ENCODE measurements around the gene HMSD.
"Not testable (repeated sequence)": the region's sequence is repeated elsewhere in the genome, so short reads cannot be mapped to it uniquely, and the experiment has no call there.

The HMSD gene, protein sequence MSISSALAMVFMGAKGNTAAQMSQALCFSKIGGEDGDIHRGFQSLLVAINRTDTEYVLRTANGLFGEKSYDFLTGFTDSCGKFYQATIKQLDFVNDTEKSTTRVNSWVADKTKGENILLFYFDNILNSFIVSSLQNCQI

DNA sequence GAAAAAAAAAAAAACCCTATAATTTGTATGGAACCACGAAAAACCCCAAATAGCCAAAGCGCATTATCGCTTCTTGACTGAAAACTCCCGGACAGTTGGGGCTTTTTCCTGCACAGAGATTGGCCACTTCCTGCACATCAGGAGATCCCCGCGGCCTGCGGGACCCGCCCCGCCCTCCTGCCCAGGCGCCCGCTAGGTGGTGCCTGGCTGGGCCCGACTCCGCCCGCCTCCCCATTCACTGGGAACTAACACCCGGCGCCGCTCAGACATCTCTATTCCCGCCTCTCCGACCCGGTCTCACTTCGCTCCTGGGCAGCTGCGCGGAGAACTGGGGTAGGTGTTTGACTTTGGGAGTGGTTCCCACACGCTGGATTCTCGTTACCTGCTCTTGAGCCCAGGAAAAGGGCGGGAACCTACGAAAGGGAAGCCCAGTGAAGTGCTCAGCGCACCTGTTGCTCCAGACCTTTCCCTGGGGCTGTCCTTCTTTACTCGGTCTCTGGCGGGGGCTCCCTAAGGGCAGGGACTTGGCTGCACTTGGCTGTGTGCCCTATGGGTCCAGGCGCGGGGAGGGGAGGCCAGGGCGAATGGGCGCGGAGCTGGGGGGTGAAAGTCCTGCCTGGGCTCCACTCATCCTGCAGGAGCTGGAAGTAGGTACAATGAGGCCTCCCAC is at the start of gene HMSD:
Gene HMSD (plus strand): TSS at position 234 of the 670 bp plus-strand sequence. CDS start 4,155 bp downstream, outside the sequence.
- peak; percentile 64 for DNase-seq

DNA sequence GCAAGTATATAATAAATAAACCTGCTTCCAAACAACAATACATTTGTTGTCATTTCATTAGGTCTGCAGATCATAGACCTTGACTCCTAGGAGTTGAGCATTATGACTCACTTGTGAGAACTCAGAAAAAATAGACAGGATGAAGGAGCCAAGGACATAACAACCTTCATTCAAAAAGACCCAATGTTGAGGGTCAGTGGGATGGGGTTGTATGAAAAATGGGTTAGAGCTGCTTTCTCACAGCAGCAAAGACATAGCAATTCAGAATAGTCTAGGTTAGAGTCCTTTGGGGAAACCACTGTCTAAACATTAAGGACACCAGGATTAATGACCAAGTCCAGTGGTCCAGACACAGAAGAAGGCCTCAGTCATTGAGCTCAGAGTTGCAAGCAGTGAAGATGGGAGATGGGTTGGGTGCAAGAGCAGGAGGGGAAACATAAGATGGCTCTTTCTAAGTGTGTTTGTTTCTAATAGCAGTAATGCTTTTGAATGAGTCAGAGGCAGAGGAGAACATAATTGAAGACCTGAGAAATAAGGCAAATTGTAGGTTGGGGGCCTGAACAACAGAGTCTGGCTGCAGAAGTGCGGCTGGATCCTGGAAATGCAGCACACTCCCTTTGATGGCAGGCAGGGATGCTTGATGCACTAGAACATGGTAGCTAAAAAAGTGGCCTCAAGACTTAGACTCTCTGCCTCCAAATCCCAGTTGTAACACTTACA is 45.1 kb upstream of the HMSD start:
- DNase-seq, result no peak

DNA sequence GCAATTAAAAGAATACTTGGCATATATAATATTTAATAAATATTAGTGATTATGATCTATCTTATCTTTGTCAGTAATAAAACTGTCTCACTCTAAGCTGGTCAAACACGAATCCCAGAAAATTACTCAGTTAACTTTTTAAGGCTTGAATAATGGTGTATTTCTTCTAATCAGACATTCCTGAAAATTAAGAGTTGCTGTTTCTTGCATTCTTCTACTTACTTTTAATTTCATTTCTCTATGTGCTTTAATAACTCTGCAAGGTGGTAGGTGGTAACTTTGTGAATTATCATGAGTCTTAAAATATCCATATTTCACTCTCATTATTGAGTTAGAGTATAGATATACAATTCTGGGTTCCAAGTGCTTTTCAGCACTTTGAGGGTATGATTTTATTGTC is 44.4 kb upstream of the HMSD start:
- DNase-seq, result no peak

DNA sequence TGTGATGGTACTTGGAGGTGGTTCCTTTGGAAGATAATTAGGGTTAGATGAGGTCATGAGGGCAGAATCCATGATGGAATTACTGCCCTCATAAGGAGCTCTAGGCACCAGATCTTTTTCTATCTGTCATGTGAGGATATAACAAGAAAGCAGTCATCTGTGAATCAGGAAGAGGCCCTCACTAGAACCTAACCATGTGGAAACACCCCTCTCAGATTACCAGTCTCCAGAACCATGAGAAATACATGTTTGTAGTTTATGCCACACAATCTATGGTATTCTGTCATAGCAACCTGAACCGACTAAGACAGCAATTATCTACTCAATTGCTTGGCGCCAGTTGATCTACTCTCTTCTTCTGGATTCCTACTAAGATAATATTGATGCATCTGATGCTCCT is 43.7 kb upstream of the HMSD start:
- no peak for DNase-seq

DNA sequence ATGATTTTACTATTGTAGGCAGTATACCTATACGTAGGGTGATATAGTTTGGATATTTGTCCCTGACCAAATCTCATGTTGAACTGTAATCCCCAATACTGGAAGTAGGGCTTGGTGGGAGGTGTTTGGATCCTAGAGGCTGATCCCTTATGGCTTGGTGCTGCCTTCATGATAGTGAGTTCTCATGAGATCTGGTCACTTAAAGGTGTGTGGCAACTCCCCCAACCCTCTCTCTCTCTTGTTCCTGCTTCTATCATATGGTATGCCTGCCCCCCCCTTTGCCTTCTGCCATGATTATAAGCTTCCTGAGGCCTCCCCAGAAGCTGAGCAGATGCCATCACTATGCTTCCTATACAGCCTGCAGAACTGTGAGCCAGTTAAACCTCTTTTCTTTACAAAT is 43.0 kb upstream of the HMSD start:
- DNase-seq, result no peak

DNA sequence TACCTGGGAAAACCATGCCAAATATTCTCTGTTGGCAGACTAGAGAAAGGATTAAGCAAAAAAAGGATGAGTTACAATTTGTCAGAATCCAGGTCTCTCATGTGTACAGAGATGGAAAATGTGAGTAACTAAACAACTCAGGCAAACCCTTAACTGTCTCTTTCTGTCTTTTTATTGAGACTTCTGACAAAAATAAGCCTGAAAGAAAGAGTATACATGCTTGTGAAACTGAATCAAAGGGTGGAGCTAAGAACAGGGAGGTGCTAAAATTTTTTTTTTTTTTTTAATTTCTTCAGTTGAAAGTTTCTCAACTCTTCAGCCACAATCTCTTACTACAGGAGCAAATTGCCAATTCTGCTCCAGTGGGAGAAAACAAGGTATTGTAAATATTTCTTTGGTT is 41.4 kb upstream of the HMSD start, which contains the start of gene SERPINB10:
Gene SERPINB10 (plus strand): TSS at position 295 of the 400 bp plus-strand sequence. CDS start 7,553 bp downstream, outside the sequence.
- peak; percentile 56 for DNase-seq

DNA sequence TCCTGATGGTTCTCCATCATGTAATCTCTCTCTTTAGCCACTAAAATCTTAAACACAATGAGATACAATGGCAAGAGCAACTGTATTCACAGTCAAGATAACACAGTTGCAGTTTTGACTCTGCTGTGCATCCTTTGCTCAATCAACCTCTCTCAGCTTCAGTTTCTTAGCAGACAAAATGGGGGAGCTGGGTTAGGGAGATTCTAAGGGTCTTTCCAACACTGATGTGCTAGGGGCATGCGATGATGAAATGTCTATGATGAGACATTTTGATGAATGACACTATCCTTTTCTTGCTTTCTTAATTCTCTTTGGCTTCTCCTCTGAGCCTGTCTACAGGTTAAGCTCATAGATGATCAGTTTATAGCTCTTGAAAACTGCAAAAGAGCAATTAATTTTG is 40.2 kb upstream of the HMSD start:
- DNase-seq, result no peak

DNA sequence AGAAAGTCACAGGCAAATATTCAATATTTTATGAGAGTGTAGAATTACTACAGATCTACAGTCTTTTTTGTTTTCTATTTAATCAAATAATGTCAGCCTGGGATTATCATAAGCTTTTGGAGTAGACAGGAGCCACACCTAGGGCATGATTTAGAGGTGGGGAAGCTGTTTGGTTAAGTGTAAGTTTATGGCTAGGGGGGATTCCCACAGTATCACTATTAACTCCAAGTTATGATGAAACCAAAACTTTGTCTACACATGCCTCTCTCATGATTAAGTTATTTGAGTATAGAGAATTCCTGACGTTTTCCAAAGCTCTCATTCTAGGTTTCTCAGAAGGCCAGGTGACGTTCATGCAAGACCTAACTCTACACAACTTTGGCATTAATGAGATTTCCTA is 39.2 kb upstream of the HMSD start:
- no peak for DNase-seq

DNA sequence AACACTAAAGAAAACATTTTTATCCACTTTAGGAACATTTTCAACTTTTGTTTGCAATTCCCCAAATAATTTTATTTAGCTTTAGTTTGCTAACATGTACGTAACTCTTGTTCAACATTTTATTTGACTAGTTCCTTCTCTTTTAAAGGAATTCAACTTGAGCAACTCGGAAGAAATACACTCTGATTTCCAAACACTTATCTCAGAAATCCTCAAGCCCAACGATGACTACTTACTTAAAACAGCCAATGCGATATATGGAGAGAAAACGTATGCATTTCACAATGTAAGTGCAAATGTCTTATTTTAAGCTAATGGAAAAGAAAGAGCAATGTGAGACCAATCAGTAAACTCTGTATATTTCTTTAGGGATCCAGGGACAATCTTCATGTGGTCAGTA is 31.3 kb upstream of the HMSD start:
- no peak for DNase-seq

DNA sequence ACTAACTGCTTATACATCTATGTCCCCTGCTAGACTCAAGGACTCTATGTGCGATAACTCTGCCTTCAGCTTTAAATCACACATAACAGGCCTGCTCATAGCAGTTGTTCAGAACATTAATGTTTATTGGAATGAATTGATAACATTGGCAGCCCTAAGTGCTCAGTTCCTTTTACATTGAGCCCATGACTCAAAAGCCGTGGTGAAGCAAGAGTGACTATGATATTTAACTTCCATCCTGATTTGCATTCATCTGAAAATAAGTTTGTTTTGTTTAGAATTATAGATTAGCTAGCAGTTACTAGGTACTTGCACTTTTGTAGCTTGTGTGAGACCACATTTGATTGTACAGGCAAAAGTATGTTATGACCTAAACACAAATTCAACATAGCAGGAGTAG is 27.1 kb upstream of the HMSD start:
- no peak for DNase-seq

DNA sequence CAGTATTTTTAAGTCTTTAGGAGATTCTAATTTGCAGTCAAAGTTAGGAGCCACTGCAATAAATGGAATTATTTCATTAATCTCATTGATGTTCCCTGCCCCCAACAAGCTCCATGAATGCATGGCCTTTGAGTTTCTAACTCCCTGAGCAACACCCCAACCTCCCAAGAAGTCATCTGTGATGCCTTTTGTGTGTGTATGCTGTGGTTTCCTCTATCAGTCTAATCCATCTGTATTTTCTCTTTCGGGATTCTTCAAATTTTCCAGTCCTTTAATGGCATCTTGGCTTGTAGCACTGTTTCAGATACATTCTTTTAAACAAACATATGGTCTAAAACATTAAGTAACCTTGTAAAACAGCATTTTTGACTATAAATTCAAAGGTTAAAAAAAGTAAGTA is 24.6 kb upstream of the HMSD start:
- no peak for DNase-seq

DNA sequence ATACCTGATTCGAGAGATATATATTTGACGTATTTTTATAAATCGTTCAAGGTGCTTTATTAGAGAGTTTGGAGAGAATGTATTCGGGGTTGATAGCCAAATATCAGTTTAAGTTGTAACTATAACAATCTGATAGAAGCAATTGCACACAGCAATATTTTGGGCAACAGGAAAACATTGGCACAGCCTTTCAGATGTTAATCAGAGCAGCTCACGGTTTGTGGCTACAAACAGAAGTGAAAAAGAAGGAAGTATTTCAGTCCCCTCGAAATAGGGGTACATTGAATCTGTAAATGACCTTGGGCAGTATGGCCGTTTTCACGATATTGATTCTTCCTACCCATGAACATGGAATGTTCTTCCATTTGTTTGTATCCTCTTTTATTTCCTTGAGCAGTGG is 20.8 kb upstream of the HMSD start:
- peak; percentile 82 for DNase-seq

DNA sequence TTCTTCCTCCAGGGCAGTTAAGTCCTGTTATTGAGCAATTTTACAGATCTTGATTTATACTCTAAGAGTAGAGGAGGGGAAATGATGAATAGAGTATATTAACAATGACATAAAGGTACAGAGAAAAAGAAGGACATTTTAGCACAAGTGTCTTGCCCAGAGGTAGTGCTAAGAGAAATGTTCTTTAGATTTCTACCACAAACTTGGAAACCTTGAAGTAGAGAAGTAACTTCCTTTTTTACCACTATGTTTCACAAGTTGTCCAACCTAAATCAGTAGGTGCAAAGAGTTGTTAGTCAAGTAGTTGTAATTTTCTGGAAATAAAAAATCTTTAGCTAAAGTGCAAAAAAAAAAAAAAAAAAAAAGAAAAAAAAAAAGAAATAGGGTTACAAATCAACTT is 19.7 kb upstream of the HMSD start:
- peak; percentile 51 for DNase-seq

DNA sequence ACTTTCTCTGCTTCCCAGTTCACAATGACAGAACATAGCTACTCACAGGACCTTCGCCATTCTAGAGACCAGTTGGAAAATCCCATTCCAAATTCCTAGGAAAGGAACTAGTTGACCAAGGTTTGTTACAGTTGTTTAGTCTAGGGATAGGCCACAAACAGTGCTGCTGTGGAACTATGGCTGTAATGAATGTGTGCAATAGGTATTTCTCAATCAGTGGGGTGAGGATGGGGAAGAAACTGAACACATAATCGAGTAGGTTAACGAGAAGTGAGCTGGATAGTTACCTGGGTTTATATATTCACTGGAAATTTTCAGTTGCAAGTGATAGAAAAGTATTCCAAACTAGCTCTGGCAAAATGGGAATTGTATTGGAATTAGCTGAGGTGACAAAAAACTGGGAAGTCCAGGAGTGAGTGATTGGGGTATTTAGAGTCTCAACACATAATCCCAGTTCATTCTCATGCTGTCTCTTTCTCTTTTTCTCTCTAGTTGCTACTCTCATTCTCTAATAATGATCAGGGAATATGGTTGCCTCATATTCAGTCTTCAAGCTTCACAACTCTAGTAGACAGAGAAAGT is 18.2 kb upstream of the HMSD start:
- DNase-seq, result peak; percentile 53

DNA sequence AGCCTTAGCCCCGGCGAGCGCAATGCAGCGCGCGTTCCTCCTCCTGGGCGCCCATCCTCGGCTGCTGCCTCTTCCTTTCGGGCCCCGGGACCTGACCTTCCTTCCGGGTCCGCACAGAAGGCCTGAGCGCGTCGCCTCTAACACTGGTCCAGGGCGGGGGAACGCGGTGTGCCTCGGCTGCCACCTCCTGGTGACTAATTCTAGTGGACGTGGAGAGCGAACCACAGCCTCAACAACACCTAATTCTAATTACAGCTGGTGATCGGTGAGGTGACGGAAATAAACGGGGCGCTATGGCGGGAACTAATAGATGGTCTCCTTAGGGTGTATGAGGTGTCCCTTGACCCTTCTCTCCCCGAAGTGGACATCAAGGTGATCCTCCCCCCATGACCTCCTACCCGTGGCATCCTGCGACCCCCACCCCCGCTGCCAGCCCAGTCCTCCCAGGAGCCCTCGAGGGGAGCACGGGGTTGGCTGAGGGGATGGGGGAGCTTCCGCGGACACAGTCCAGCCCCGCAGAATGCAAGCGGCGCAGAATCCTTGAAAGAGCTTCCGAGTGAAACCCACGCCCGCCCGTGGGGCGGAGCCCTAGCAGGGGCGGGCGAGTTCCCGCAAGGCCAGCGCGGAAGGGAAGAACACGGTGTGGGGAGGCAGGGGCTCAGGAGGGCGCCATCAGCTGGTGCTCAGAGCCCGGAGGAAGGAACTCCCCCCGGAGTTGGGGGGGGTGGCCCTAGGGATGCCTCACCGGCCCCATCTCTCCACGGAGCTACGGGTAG is 12.8 kb upstream of the HMSD start:
- peak; percentile 95 for DNase-seq

DNA sequence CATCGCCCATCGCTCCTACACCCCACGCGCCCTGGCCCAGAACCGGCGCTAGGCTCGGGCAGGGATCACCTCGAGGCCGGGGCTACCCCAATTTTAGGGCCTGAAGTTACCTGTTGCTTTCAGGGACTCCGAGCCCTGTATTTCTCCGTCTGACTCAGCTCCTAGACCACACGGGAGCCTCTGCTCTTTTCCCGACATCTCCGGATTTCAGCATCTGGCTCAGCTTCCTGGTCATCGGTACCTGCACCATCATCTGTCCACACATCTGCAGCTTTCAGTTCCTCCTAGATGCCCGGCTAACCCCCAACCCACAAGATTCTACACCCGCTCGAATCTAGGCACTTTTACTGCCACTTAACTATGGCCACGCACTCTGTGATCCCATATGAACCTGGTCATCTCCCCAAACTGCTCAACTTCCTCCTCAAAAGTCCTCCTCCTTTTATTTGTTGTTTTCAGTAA is 12.1 kb upstream of the HMSD start:
- DNase-seq, result no peak

DNA sequence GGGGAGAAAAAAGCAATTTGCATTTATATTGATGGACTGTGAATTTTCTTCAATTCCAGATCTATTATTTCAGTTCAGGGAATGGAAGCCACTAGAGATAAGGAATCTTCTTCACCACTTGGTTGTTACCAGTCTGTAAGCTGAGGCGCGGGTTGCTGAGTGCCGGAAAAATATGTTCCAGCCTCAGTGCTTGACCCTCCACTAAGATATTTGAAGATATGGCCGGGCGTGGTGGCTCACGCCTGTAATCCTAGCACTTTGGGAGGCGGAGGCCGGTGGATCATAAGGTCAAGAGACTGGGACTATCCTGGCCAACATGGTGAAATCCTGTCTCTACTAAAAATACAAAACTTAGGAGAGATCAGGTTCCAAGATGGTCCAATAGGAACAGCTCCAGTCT is 9.1 kb upstream of the HMSD start:
- no peak for DNase-seq

DNA sequence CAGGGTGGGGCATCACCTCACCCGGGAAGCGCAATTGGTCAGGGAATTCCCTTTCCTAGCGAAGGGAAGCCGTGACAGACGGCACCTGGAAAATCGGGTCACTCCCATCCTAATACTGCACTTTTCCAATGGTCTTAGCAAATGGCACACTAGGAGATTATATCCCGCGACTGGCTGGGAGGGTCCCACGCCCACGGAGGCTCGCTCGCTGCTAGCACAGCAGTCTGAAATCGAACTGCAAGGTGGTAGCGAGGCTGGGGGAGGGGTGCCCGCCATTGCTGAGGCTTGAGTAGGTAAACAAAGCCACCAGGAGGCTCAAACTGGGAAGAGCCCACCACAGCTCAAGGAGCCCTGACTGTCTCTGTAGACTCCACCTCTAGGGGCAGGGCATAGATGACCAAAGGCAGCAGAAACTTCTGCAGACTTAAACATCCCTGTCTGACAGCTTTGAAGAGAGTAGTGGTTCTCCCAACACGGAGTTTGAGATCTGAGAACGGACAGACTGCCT is 8.5 kb upstream of the HMSD start:
- not testable (repeated sequence) for DNase-seq

DNA sequence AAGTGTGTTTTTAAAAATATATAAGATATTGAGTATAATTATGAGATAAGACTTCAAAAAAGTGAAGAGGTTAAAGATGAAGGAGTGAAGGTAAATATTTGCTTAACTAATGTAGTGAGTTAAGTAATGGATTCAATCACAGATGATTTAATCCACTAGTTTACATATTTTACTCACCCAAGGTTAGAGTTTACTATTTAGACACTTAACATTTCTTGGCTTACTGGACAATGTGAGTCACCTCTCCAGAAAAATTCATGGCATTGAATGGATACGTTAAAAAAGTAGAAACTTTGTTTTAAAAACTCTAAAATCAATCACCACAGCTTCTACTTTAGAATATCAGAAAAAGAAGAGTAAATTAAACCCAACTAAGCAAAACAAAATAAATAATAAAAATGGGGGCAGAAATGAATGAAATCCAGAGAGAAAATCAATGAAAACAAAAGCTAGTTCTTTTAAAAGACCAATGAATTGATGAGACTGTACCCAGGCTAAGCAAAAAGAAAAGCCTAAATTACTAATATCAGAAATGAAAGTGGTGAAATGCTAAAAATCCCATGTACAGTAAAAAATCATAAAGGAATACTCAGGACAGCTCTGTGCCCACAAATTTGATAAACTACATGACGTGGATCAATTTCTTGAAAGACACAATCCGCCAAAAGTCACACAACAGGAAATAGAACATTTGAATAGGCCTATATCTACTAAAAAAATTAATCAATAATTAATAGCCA is 1.9 kb upstream of the HMSD start:
- DNase-seq, result no peak

DNA sequence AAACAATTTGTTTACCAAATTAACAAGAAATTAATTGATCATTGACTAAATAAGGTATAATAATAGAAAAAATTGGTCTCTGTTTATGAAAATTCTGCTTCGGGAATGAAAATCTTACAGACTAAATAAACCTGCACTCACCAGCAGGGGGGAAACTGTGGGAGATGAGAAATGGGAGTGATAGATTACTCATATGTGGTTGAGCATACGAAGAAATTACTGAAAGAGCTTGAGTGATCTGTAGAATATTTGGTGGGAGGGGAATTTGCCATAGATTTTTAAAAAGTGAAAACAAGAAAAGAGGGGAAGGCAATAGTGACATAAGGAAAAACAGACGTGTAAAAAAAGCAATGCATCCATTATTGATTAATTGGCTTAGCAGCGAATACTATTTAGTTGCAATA is 2.2 kb downstream of the HMSD start:
- no peak for DNase-seq

DNA sequence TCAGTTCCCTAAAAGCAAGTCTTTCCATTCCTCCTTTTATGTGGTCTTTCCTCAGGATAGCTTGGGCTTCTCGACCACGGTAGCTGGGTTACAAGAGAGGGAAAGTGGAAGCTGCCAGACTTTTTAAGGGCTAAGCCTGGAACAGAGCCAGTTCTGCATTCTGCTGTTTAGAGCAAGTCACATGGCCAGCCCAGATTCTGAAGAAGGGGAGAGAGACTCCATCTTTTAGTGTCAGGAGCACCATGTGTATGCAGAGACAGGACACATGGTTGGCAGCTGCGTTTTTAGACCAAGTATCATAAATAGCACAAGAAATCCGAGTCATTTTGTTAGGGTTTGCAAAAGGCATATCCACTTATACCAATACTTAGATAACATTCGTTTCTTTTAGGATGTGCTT is 4.7 kb downstream of the HMSD start:
- no peak for DNase-seq

DNA sequence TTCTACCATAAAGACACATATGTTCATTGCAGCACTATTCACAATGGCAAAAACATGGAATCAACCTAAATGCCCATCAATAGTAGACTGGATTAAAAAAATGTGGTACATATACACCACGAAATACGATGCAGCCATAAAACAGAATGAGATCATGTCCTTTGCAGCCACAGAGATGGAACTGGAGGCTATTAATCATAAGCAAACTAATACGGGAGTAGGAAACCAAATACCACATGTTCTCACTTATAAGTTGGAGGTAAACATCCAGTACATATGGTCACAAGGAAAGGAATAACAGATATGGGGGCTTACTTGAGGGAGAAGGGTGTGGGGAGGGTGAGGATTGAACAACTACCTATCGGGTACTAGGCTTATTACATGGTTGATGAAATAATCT is 7.7 kb downstream of the HMSD start:
- no peak for DNase-seq

Data from hematopoietic multipotent progenitor cell treated with erythropoietin and hydrocortisone succinate and interleukin-3 and kit ligand, for 4 days (in vitro differentiated cells).